T-cell (primary cell): ENCODE data around the gene RNF6. TPM values are rescaled to one million over a fixed set of nuclear protein-coding genes. Genes with fewer than 3 reads are reported as not detected.

ENCODE experiments used
- ATAC-seq, 4 experiments: fragments of 200-7000 bp in 3 of 4; fragments of 150-1000 bp in 1 of 4; cut with Tn5 transposase; replicated peaks in 1 of 4; 1 replicate in 3 of 4; 2 replicates in 1 of 4; pipeline ENCODE4 v1.10.0; 2021; ENCODE audit warnings: moderate library complexity in 3 of 4, mild to moderate bottlenecking in 2 of 4, moderate number of reproducible peaks in 1 of 4
- CTCF ChIA-PET, 2 donors: fragments of 300-600 bp; sonication (Branson Sonifier 250); formaldehyde crosslinking; loops; one replicate each; lab custom pipeline; 2022; ENCODE audit warnings: antibody characterized with exemption in 2 of 2; lab: Charles Lee
- POLR2A ChIA-PET, 2 donors: fragments of 300-600 bp; sonication (Branson Sonifier 250); formaldehyde crosslinking; loops; one replicate each; lab custom pipeline; 2022; ENCODE audit warnings: antibody characterized with exemption in 2 of 2; lab: Charles Lee
- DNase-seq, 35 experiments: peaks; one replicate each; pipeline versions ENCODE4 v3.0.0 to v3.0.0-alpha.2; 2013 to 2023
- H3K27ac ChIP-seq: one replicate; pipeline ENCODE4 v1.5.1; 2013; ENCODE audit warnings: low read length
- H3K27me3 ChIP-seq, 2 experiments: replicated peaks in 1 of 2; 1 replicate in 1 of 2; 2 replicates in 1 of 2; pipeline versions ENCODE4 v1.6.1 to v1.7.0; 2013; ENCODE audit warnings: low read length in 1 of 2, mixed read lengths in 1 of 2; ENCODE audit not compliant: control insufficient read depth in 2 of 2, insufficient read depth in 2 of 2; ENCODE audit errors: extremely low read depth in 1 of 2
- H3K36me3 ChIP-seq, 2 donors: 1 replicate in 1 of 2; 2 replicates in 1 of 2; pipeline versions ENCODE4 v1.6.1 to v1.7.0; 2013; ENCODE audit warnings: low read length in 1 of 2; ENCODE audit not compliant: control insufficient read depth in 2 of 2, insufficient read depth in 1 of 2; ENCODE audit errors: extremely low read depth in 1 of 2
- H3K4me1 ChIP-seq, 2 experiments: 1 replicate in 1 of 2; 2 replicates in 1 of 2; pipeline versions ENCODE4 v1.6.1 to v1.7.0; 2013; ENCODE audit warnings: low read length in 2 of 2, mixed read lengths in 1 of 2; ENCODE audit not compliant: insufficient read depth in 2 of 2, control insufficient read depth in 1 of 2; ENCODE audit errors: extremely low read depth in 1 of 2
- H3K4me3 ChIP-seq, 2 donors: 1 replicate in 1 of 2; 2 replicates in 1 of 2; pipeline versions ENCODE4 v1.5.1 to v1.7.0; 2013; ENCODE audit warnings: mild to moderate bottlenecking in 2 of 2, low read length in 1 of 2, moderate library complexity in 1 of 2; ENCODE audit not compliant: control insufficient read depth in 1 of 2; ENCODE audit errors: extremely low read depth in 1 of 2
- H3K9me3 ChIP-seq: 2 replicates; pipeline ENCODE4 v1.7.0; 2013
- H3K27ac Mint-ChIP-seq, 2 donors: one replicate each; pipeline ENCODE4 v1.8.0; 2020 to 2021; ENCODE audit warnings: mild to moderate bottlenecking in 2 of 2, mixed read lengths in 2 of 2
- H3K27me3 Mint-ChIP-seq, 2 donors: one replicate each; pipeline ENCODE4 v1.8.0; 2021 to 2022; ENCODE audit warnings: mixed read lengths in 2 of 2
- H3K36me3 Mint-ChIP-seq: one replicate; pipeline ENCODE4 v1.8.0; 2021; ENCODE audit warnings: mixed read lengths
- H3K4me1 Mint-ChIP-seq, 3 donors: one replicate each; pipeline ENCODE4 v1.8.0; 2020 to 2022; ENCODE audit warnings: mixed read lengths in 3 of 3, mild to moderate bottlenecking in 1 of 3
- H3K4me3 Mint-ChIP-seq, 3 donors: one replicate each; pipeline ENCODE4 v1.8.0; 2020 to 2022; ENCODE audit warnings: mild to moderate bottlenecking in 3 of 3, mixed read lengths in 3 of 3, moderate library complexity in 3 of 3
- H3K9me3 Mint-ChIP-seq, 3 donors: one replicate each; pipeline ENCODE4 v1.8.0; 2020 to 2022; ENCODE audit warnings: mixed read lengths in 3 of 3
- WGBS: methylation state at CpG from one replicate; pipeline ENCODE4 v1.1.5; 2013; ENCODE audit warnings: missing lambda C conversion rate; ENCODE audit not compliant: insufficient coverage; 5-methylcytosine and 5-hydroxymethylcytosine counted together
- total RNA-seq, 35 experiments: library from RNA in 6 of 35; stranded (reverse) in 6 of 35; fragments of 120-200 nt in 1 of 35; gene quantifications; one replicate each; pipeline versions ENCODE4 v1.2.1 to v1.2.4 and lab custom pipeline; 2013 to 2026

Gene RNF6
- total RNA-seq, 5 donors from 2014 or later (not counting 1 experiment from before 2014, with no cell fraction given) = 35.7 to 45.0 (median 43.6) TPM

DNA sequence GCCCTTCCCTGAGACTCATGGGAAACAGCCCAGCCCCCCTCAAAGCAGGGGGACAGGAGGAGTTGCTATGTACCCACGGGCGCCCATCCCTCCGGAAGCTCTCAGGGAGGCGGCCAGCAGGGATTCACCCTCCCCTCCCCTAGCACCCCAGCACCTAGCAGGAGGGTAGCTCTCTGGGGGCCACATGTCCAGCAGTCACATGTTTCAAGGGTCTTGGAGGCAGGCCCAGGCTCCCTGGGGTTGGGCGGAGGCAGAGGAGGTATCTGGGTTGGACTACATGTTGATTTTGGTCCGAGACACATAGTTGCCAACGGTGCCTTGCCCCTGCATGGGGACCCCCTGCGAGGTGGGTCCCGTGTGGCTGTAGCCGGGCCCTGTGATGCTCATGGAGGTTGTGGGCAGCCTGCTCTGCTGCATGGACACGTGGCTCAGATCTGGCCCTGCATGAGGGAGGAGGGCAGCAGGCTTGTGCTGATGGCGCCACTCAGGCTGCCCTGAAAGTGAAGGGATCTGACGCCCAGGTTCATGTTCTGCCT is 7.0 kb upstream of the RNF6 start:
- CTCF ChIA-PET = no interaction called here

DNA sequence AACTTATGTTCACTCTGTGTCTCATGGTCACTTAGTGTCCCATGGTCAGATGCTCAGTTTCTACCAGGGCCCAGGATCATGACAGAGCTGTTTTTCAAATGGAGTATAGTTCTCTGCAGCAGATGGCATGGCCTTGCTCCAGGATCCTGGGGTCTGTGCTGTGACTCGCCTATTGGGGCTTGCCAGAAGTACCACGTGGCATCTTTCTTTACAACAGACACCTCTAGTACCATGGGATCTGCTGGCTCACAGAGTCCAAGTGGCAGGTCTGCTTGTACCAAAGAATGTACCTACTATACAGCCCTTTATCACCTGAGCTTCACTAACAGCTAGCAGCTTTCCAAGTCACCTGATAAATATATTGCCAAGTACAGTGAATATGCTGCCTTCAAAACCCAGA is 6.0 kb upstream of the RNF6 start:
- H3K9me3 Mint-ChIP-seq = peaks cover 0 to 4% (median 0%) of the 10 kb centered on the region in 3 donors
- no peaks in the 10 kb centered on the region for H3K4me1 ChIP-seq
- POLR2A ChIA-PET = no interaction called here
- DNase-seq (no peak), ATAC-seq (no peak)
- H3K27ac ChIP-seq = no peak overlapping the region
- peaks cover 3 to 6% (median 4%) of the 10 kb centered on the region in 3 donors for H3K4me1 Mint-ChIP-seq
- no peak overlapping the region for H3K27ac Mint-ChIP-seq
- H3K27me3 ChIP-seq = no peaks in the 10 kb centered on the region
- H3K36me3 Mint-ChIP-seq = no peaks in the 10 kb centered on the region
- no peaks in the 10 kb centered on the region for H3K9me3 ChIP-seq
- CTCF ChIA-PET = no interaction called here
- WGBS = 84% methylated on average over 2 of the region's 2 CpGs
- H3K4me3 Mint-ChIP-seq = no peak overlapping the region
- H3K36me3 ChIP-seq = no peaks in the 10 kb centered on the region
- H3K27me3 Mint-ChIP-seq = peaks cover 0 to 5% of the 10 kb centered on the region in 2 donors
- H3K4me3 ChIP-seq = no peak overlapping the region

More for the DNA sequence above, 7.0 kb upstream of the RNF6 start:
- H3K27ac Mint-ChIP-seq = no peak overlapping the region
- Histone ChIP-seq H3K27ac (no peak overlapping the region), H3K27me3 (no peaks in the 10 kb centered on the region), H3K4me3 (no peak overlapping the region), H3K36me3 (no peaks in the 10 kb centered on the region), H3K4me1 (no peaks in the 10 kb centered on the region), H3K9me3 (no peaks in the 10 kb centered on the region)
- 83% methylated on average over 7 of the region's 13 CpGs for WGBS
- no peak overlapping the region for H3K4me3 Mint-ChIP-seq
- POLR2A ChIA-PET = no interaction called here
- no peak for DNase-seq
- H3K4me1 Mint-ChIP-seq = no peaks in the 10 kb centered on the region
- H3K36me3 Mint-ChIP-seq = no peaks in the 10 kb centered on the region
- ATAC-seq = no peak
- peaks cover 2 to 5% of the 10 kb centered on the region in 2 donors for H3K27me3 Mint-ChIP-seq
- no peaks in the 10 kb centered on the region for H3K9me3 Mint-ChIP-seq

DNA sequence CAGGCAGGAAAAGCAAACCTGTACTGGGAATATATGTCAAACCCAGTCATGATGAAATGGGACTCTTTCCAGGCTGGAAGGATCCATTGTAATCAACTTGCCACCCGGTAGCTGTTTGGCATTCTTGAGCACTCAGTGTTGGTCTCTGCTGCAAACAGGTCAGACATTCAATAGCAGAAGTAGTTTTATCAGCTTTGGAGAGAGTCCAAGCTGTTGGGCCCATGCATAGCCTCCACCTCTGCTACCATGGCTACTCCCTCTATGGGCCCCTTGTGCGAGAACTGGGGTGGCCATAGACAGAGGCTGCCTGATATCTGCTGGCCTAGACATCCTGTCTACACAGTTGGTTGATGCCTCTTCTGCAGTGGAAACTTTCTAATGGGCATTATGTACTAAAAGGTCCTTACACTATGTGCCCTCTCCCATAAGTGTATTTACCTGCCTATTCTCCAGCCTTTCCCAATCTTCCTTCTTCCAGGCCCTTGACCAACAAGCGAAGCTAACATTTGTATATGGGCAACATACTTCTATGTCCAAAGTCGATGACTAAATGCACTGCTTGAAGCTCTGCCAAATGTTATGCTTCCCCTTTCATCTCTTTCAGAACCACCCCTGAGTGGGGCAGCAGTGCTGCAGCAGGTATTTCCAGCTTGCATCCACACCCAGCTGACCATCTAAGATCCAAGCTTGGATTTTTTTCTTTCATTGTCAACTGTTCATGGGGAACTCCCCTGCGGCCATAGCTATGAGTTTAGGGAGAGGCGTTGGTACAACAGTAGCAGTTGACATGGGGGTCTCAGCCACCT is 5.3 kb upstream of the RNF6 start:
- no peaks in the 10 kb centered on the region for H3K9me3 ChIP-seq
- Mint-ChIP-seq H3K4me3 (no peak overlapping the region), H3K27ac (no peak overlapping the region), H3K36me3 (no peaks in the 10 kb centered on the region), H3K27me3 (peaks cover 0 to 5% of the 10 kb centered on the region in 2 donors), H3K4me1 (peaks cover 10 to 13% (median 11%) of the 10 kb centered on the region in 3 donors), H3K9me3 (peaks cover 0 to 7% (median 0%) of the 10 kb centered on the region in 3 donors)
- WGBS = 85% methylated on average over 5 of the region's 6 CpGs
- no peak overlapping the region for H3K27ac ChIP-seq
- no peak overlapping the region for H3K4me3 ChIP-seq
- H3K27me3 ChIP-seq = no peaks in the 10 kb centered on the region
- H3K4me1 ChIP-seq = peaks cover 5 to 6% of the 10 kb centered on the region in 2 experiments
- ATAC-seq (no peak), DNase-seq (no peak)
- ChIA-PET CTCF (no interaction called here), POLR2A (interaction anchor here in 1 of 2 donors (0.5 kb wide), 1 partner anchor 27 kb away, joined by 6 read pairs; no protein-coding TSS in a partner anchor)
- H3K36me3 ChIP-seq = no peaks in the 10 kb centered on the region

DNA sequence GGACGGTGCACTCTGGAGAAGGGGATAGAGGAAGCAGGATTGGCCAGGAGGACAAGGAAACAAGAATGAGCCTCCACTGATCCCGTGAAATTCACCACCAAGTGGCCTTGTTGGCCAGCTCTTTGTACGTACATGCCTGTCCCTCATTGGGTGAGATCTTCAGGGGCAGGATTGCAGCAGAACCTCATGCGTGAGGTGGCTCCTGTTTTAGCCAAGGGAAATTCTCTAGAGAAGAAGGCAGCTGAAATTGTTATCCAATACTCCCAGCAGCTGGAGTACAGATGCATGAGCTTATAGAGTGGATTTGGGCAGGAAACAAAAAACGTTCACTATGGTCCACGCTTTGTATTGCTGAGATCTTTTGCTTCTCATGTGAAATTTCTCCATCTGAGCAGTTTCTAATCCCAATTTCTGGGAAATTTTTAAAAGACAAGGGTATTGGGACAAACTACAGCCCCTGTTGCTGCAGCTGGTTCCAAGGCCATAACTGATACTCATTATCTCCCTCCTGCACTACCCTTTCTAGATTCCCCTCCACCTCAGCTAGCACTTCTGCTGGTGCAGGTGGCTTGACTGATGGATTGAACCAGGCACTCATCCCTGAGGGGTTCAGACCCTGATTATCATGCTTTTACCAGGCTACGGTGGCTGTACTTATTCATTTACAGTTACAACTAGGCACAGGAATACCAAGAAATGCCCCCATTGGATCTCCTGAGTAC is 3.9 kb upstream of the RNF6 start:
- no peak overlapping the region for H3K27ac Mint-ChIP-seq
- DNase-seq (no peak), ATAC-seq (no peak)
- CTCF ChIA-PET = no interaction called here
- POLR2A ChIA-PET = no interaction called here
- peaks cover 0 to 7% (median 0%) of the 10 kb centered on the region in 3 donors for H3K9me3 Mint-ChIP-seq
- H3K27ac ChIP-seq = no peak overlapping the region
- H3K36me3 Mint-ChIP-seq = peaks cover 4% of the 10 kb centered on the region
- 95% methylated on average over 4 of the region's 7 CpGs for WGBS
- H3K9me3 ChIP-seq = no peaks in the 10 kb centered on the region
- H3K4me3 Mint-ChIP-seq = no peak overlapping the region
- peaks cover 6 to 8% of the 10 kb centered on the region in 2 experiments for H3K4me1 ChIP-seq
- H3K4me3 ChIP-seq = no peak overlapping the region
- H3K36me3 ChIP-seq = no peaks in the 10 kb centered on the region
- no peaks in the 10 kb centered on the region for H3K27me3 ChIP-seq
- peaks cover 0 to 5% of the 10 kb centered on the region in 2 donors for H3K27me3 Mint-ChIP-seq
- peaks cover 16 to 22% (median 20%) of the 10 kb centered on the region in 3 donors for H3K4me1 Mint-ChIP-seq

DNA sequence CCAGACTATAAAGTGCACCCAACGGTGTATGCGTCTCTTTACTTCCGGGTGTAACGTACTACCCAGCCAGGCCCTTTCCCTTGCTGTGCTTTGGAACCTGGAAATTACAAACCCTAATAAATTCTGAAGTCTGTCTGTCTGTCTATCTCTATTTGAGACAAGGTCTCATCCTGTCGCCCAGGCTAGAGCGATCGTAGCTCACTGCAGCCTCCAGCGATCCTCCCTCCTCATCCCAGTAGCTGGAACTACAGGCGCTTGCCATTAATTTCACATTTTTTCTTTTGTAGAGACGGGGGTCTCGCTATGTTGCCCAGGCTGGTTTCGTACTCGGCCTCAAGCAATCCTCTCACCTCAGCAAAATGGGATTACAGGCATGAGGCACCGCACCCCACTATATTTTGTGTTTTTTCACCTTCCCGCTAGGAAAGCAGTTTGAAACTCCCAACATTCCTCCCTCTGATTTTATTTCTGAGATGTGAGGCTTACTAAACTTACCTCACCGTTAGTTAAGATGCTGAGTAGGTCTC is 469 bp upstream of the RNF6 start:
- no peaks in the 10 kb centered on the region for H3K27me3 ChIP-seq
- H3K4me1 ChIP-seq = peaks cover 9 to 22% of the 10 kb centered on the region in 2 experiments
- H3K27ac Mint-ChIP-seq = peak overlapping the region; percentile 100
- H3K36me3 ChIP-seq = peaks cover 0 to 24% of the 10 kb centered on the region in 2 donors
- WGBS = 30% methylated on average over 14 of the region's 16 CpGs
- no peaks in the 10 kb centered on the region for H3K9me3 ChIP-seq
- peak overlapping the region; percentile 97 to 100 (median 99) for H3K4me3 Mint-ChIP-seq
- peaks cover 0 to 7% (median 0%) of the 10 kb centered on the region in 3 donors for H3K9me3 Mint-ChIP-seq
- peak overlapping the region; percentile 94 for H3K4me3 ChIP-seq
- ATAC-seq = peak; percentile 44 to 64 (median 58)
- no peak for DNase-seq
- POLR2A ChIA-PET = interaction anchor here (0.6 to 1.1 kb wide), 3 partner anchors 10 to 1397 kb away, joined by 3 to 4 read pairs (median 3); no protein-coding TSS in a partner anchor
- H3K4me1 Mint-ChIP-seq = peaks cover 37 to 40% (median 38%) of the 10 kb centered on the region in 3 donors
- peak overlapping the region; percentile 91 for H3K27ac ChIP-seq
- CTCF ChIA-PET = interaction anchor here (1.0 to 2.1 kb wide), 3 partner anchors 33 to 37 kb away, joined by 6 to 20 read pairs (median 9); no protein-coding TSS in a partner anchor
- H3K36me3 Mint-ChIP-seq = peaks cover 21% of the 10 kb centered on the region
- peaks cover 0 to 1% of the 10 kb centered on the region in 2 donors for H3K27me3 Mint-ChIP-seq

DNA sequence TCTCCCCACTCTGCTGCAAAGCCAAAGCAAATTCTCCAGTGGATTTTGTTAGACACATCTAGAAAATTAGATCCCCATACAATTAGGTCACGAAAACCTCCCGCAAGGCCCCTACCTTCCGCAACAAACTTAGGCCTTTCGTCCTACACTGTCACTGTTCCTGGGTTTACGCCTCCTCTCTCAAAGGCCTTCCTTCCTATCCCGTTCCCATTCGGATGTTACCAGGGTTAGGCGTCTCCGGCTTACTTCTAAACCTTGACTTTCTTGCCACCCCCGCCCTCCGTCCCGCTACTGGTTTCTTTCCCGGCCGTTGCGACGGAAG is 754 bp downstream of the RNF6 start:
- H3K36me3 Mint-ChIP-seq = peaks cover 29% of the 10 kb centered on the region
- no peaks in the 10 kb centered on the region for H3K27me3 Mint-ChIP-seq
- Histone ChIP-seq H3K27me3 (no peaks in the 10 kb centered on the region), H3K36me3 (peaks cover 0 to 36% of the 10 kb centered on the region in 2 donors), H3K27ac (peak overlapping the region; percentile 91), H3K9me3 (no peaks in the 10 kb centered on the region), H3K4me1 (peaks cover 9 to 22% of the 10 kb centered on the region in 2 experiments), H3K4me3 (peak overlapping the region; percentile 94)
- DNase-seq (no peak), ATAC-seq (peak; percentile 1 to 15 (median 2))
- H3K27ac Mint-ChIP-seq = peak overlapping the region; percentile 100
- WGBS = 0% methylated on average over 16 of the region's 16 CpGs
- peak overlapping the region; percentile 97 to 100 (median 99) for H3K4me3 Mint-ChIP-seq
- H3K4me1 Mint-ChIP-seq = peaks cover 37 to 47% (median 42%) of the 10 kb centered on the region in 3 donors
- ChIA-PET CTCF (interaction anchor here (0.7 to 2.1 kb wide), 6 partner anchors 32 to 275 kb away, joined by 3 to 20 read pairs (median 4); no protein-coding TSS in a partner anchor), POLR2A (interaction anchor here in 1 of 2 donors (0.7 to 1.3 kb wide), 3 partner anchors 32 to 37 kb away, joined by 3 read pairs; no protein-coding TSS in a partner anchor)
- peaks cover 0 to 7% (median 0%) of the 10 kb centered on the region in 3 donors for H3K9me3 Mint-ChIP-seq
